ENCODE measurements around the gene NUP54.

The NUP54 gene

GRCh38 chr4:76148142-76148865 lies at the start of gene NUP54:
NUP54 (minus strand) TSS chr4:76148397; CDS start chr4:76148374, 23 bp downstream.
- DNase-seq (ENCODE audit: low read depth, low spot score) = peak; percentile 89

- DNase-seq (ENCODE audit: low read depth, low spot score) = no peak
Observed at GRCh38 chr4:76197031-76197743, 49.0 kb upstream of the NUP54 start.

- no peak for DNase-seq (ENCODE audit: low read depth, low spot score)
Observed at GRCh38 chr4:76196376-76196775, 48.2 kb upstream of the NUP54 start.

- DNase-seq (ENCODE audit: low read depth, low spot score) = no peak
Observed at GRCh38 chr4:76195326-76195725, 47.1 kb upstream of the NUP54 start.

GRCh38 chr4:76194325-76194724 lies 46.1 kb upstream of the NUP54 start:
- DNase-seq (ENCODE audit: low read depth, low spot score) = no peak

GRCh38 chr4:76192236-76192635 lies 44.0 kb upstream of the NUP54 start:
- no peak for DNase-seq (ENCODE audit: low read depth, low spot score)

GRCh38 chr4:76188557-76188956 lies 40.4 kb upstream of the NUP54 start:
- DNase-seq (ENCODE audit: low read depth, low spot score) = no peak

GRCh38 chr4:76188149-76188548 lies 40.0 kb upstream of the NUP54 start:
- no peak for DNase-seq (ENCODE audit: low read depth, low spot score)

GRCh38 chr4:76187152-76187551 lies 39.0 kb upstream of the NUP54 start:
- no peak for DNase-seq (ENCODE audit: low read depth, low spot score)

GRCh38 chr4:76182463-76182862 lies 34.3 kb upstream of the NUP54 start:
- no peak for DNase-seq (ENCODE audit: low read depth, low spot score)

GRCh38 chr4:76179398-76180318 lies 31.5 kb upstream of the NUP54 start:
- peak; percentile 59 for DNase-seq (ENCODE audit: low read depth, low spot score)

GRCh38 chr4:76178296-76178695 lies 30.1 kb upstream of the NUP54 start:
- no peak for DNase-seq (ENCODE audit: low read depth, low spot score)

GRCh38 chr4:76177709-76178108 lies 29.5 kb upstream of the NUP54 start:
- DNase-seq (ENCODE audit: low read depth, low spot score) = no peak

GRCh38 chr4:76175336-76175735 lies 27.1 kb upstream of the NUP54 start:
- DNase-seq (ENCODE audit: low read depth, low spot score) = no peak

- DNase-seq (ENCODE audit: low read depth, low spot score) = no peak
Observed at GRCh38 chr4:76174216-76174615, 26.0 kb upstream of the NUP54 start.

GRCh38 chr4:76168688-76169087 lies 20.5 kb upstream of the NUP54 start:
- DNase-seq (ENCODE audit: low read depth, low spot score) = no peak

- no peak for DNase-seq (ENCODE audit: low read depth, low spot score)
Observed at GRCh38 chr4:76166480-76166879, 18.3 kb upstream of the NUP54 start.

- DNase-seq (ENCODE audit: low read depth, low spot score) = no peak
Observed at GRCh38 chr4:76160355-76160754, 12.2 kb upstream of the NUP54 start.

GRCh38 chr4:76156635-76157034 lies 8.4 kb upstream of the NUP54 start:
- no peak for DNase-seq (ENCODE audit: low read depth, low spot score)

- no peak for DNase-seq (ENCODE audit: low read depth, low spot score)
Observed at GRCh38 chr4:76155979-76156378, 7.8 kb upstream of the NUP54 start.

GRCh38 chr4:76153356-76153755 lies 5.2 kb upstream of the NUP54 start:
- no peak for DNase-seq (ENCODE audit: low read depth, low spot score)

GRCh38 chr4:76147454-76148141 lies 599 bp downstream of the NUP54 start:
- peak; percentile 81 for DNase-seq (ENCODE audit: low read depth, low spot score)
